Activated B cell treated with CpG ODN at 0.5 μM for 24 hours (primary cell): ENCODE measurements around the gene OR52W1. TPM values are rescaled to one million over a fixed set of nuclear protein-coding genes. Genes with fewer than 3 reads are reported as not detected.

Experiments used
- ATAC-seq: fragments of 200-7000 bp; cut with Tn5 transposase; one replicate; pipeline ENCODE4 v1.10.0; 2021; ENCODE audit warnings: low read depth, mild to moderate bottlenecking, moderate library complexity
- CTCF ChIA-PET: fragments of 350-600 bp; sonication (Branson Sonifier 250); formaldehyde crosslinking; loops from one replicate; lab custom pipeline; 2021; ENCODE audit warnings: antibody characterized with exemption; lab: Charles Lee
- POLR2A ChIA-PET: fragments of 350-600 bp; sonication (Branson Sonifier 250); formaldehyde crosslinking; loops from one replicate; lab custom pipeline; 2021; ENCODE audit warnings: antibody characterized with exemption; lab: Charles Lee
- DNase-seq: peaks from one replicate; pipeline ENCODE4 v3.0.0; 2022
- H3K27ac Mint-ChIP-seq: one replicate; pipeline ENCODE4 v1.8.0; 2020; ENCODE audit warnings: mixed read lengths
- H3K27me3 Mint-ChIP-seq: one replicate; pipeline ENCODE4 v1.8.0; 2021; ENCODE audit warnings: mixed read lengths
- H3K36me3 Mint-ChIP-seq: one replicate; pipeline ENCODE4 v1.8.0; 2021; ENCODE audit warnings: low read depth, mixed read lengths
- H3K4me1 Mint-ChIP-seq: one replicate; pipeline ENCODE4 v1.8.0; 2021; ENCODE audit warnings: mixed read lengths
- H3K4me3 Mint-ChIP-seq: one replicate; pipeline ENCODE4 v1.8.0; 2020; ENCODE audit warnings: mild to moderate bottlenecking, mixed read lengths
- H3K9me3 Mint-ChIP-seq: one replicate; pipeline ENCODE4 v1.8.0; 2020; ENCODE audit warnings: mixed read lengths
- intact Hi-C: fragments of 100-400 bp; cut with micrococcal nuclease; formaldehyde crosslinking; loops from one replicate; pipeline ENCODE4 v1.15.1; 2024
- total RNA-seq: library from RNA; stranded (reverse); gene quantifications from 2 replicates; pipeline ENCODE4 v1.2.3, GENCODE V29; 2022
- TF ChIP-seq, protein P1 (sequence below): fragments of 200-600 bp; IDR thresholded peaks from one replicate; pipeline ENCODE4 v1.8.0; 2022; ENCODE audit warnings: antibody characterized with exemption, mild to moderate bottlenecking

OR52W1 gene
- total RNA-seq, 1 donor from 2014 or later, result not detected

DNA sequence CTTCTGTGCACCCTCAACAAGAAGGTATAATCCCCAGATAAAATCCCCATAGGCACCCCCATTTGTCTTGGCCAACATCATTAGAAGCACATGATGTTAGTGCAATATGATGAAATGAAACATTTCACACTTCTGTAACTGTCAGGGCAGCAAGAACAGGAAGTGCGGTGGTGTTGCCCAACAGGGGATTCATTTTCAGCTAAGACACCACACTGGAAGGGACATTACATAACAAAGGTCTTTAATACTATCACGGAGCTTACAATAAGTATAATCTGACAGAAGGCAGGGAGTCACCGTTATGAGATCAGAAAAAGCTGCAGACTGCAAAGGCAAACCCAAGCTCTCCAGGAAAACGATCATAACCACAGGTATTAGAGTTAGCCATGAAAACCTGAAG lies 2.0 kb downstream of the OR52W1 start:
- H3K4me3 Mint-ChIP-seq, result no peak overlapping the region
- no peak overlapping the region for H3K27ac Mint-ChIP-seq
- no peak for ATAC-seq

DNA sequence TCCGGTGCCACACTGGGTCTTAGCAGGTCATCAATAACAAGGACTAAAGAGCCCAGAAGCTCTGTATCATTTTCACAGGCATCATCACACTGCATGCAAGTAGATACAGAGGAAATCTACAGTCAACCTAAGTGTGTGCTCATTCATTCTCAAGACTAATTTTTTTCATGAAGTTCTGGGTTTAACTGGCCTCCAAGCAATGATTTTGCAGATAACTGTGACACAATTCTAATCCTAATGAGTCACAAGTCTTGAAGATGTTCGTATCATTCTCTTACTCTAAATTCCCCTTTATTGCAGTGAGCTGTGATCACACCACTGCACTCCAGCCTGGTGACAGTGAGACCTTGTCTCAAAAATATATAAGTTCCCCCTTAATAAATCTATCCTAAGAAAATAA lies 2.5 kb downstream of the OR52W1 start:
- H3K9me3 Mint-ChIP-seq, result no peaks in the 10 kb centered on the region
- no peak for ATAC-seq
- intact Hi-C loops, result no loop called here
- H3K4me1 Mint-ChIP-seq, result peaks cover 11% of the 10 kb centered on the region
- H3K27ac Mint-ChIP-seq, result no peak overlapping the region
- ChIA-PET CTCF (no interaction called here), POLR2A (no interaction called here)
- DNase-seq, result no peak
- H3K27me3 Mint-ChIP-seq, result no peaks in the 10 kb centered on the region
- peaks cover 16% of the 10 kb centered on the region for H3K36me3 Mint-ChIP-seq
- no peak overlapping the region for H3K4me3 Mint-ChIP-seq
- TF ChIP-seq, protein P1, sequence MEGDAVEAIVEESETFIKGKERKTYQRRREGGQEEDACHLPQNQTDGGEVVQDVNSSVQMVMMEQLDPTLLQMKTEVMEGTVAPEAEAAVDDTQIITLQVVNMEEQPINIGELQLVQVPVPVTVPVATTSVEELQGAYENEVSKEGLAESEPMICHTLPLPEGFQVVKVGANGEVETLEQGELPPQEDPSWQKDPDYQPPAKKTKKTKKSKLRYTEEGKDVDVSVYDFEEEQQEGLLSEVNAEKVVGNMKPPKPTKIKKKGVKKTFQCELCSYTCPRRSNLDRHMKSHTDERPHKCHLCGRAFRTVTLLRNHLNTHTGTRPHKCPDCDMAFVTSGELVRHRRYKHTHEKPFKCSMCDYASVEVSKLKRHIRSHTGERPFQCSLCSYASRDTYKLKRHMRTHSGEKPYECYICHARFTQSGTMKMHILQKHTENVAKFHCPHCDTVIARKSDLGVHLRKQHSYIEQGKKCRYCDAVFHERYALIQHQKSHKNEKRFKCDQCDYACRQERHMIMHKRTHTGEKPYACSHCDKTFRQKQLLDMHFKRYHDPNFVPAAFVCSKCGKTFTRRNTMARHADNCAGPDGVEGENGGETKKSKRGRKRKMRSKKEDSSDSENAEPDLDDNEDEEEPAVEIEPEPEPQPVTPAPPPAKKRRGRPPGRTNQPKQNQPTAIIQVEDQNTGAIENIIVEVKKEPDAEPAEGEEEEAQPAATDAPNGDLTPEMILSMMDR, result no peak

More for the DNA sequence above, 2.0 kb downstream of the OR52W1 start:
- Mint-ChIP-seq H3K36me3 (peaks cover 11% of the 10 kb centered on the region), H3K9me3 (no peaks in the 10 kb centered on the region), H3K4me1 (peaks cover 11% of the 10 kb centered on the region), H3K27me3 (no peaks in the 10 kb centered on the region)
- POLR2A ChIA-PET, result no interaction called here
- no peak for DNase-seq
- TF ChIP-seq, protein P1, result no peak
- intact Hi-C loops, result no loop called here
- CTCF ChIA-PET, result no interaction called here

DNA sequence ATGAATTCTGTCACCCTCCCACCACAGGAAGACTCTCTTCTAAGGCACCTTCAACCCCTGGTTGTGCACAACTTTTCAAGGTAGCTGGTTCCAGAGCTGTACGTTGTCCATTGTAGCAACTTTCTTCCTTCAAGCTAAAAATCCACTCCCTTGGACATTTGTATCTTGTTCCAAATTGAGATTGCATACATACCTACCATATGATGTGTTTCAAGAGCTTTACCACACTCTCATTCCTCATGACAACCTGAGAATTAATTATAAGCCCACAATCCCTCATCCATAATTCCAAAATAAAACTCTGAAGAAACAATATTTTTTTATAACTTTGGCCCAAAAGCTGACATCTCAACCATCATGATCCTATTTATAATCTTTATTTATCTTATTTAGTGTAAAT lies 3.0 kb downstream of the OR52W1 start:
- CTCF ChIA-PET, result no interaction called here
- TF ChIP-seq, protein P1, result no peak
- no peaks in the 10 kb centered on the region for H3K9me3 Mint-ChIP-seq
- no peak overlapping the region for H3K27ac Mint-ChIP-seq
- intact Hi-C loops, result no loop called here
- no peak for DNase-seq
- no peak overlapping the region for H3K4me3 Mint-ChIP-seq
- POLR2A ChIA-PET, result no interaction called here
- H3K4me1 Mint-ChIP-seq, result peaks cover 11% of the 10 kb centered on the region
- H3K27me3 Mint-ChIP-seq, result no peaks in the 10 kb centered on the region
- no peak for ATAC-seq
- H3K36me3 Mint-ChIP-seq, result peaks cover 20% of the 10 kb centered on the region

DNA sequence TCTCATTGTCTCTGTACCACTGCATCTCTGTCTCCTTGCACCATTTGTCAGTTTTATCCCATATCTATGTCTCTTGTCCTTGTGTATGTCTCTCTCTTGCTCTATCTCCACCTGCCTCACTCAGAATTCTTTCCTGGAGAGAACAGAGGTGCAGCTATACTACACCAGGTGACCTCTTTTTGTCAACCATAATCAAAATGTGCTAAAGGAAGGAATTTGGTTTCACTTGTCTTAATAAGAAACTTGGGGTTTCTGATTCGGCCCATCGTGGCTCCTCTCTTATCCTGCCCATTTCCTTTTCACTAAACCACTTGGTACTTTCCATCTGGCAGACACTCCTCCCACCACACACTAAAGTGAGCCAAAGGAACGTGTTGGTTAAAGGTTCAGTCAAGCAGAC lies 4.3 kb downstream of the OR52W1 start:
- no peaks in the 10 kb centered on the region for H3K27me3 Mint-ChIP-seq
- POLR2A ChIA-PET, result no interaction called here
- H3K4me1 Mint-ChIP-seq, result peaks cover 11% of the 10 kb centered on the region
- H3K36me3 Mint-ChIP-seq, result peaks cover 31% of the 10 kb centered on the region
- intact Hi-C loops, result no loop called here
- CTCF ChIA-PET, result no interaction called here
- no peaks in the 10 kb centered on the region for H3K9me3 Mint-ChIP-seq
- H3K4me3 Mint-ChIP-seq, result no peak overlapping the region
- no peak for ATAC-seq
- TF ChIP-seq, protein P1, result no peak
- H3K27ac Mint-ChIP-seq, result no peak overlapping the region
- DNase-seq, result no peak

DNA sequence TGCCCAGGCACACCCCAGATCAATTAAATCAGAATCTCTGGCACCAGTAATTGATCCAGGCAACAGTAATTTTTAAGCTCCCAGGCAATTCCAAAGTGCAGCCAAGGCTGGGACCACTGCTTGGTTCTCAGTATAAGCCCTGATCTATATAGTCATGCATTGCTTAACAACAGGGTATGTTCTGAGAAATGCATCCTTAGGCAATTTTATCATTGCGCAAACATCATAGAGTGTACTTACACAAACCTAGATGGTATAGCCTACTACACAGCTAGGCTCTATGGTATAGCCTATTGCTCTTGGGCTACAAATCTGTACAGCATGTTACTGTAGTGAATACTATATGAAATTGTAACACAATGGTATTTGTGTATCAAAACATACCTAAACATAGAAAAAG lies 5.7 kb downstream of the OR52W1 start:
- intact Hi-C loops, result no loop called here
- no peak for ATAC-seq
- peaks cover 44% of the 10 kb centered on the region for H3K36me3 Mint-ChIP-seq
- ChIA-PET CTCF (no interaction called here), POLR2A (no interaction called here)
- H3K27ac Mint-ChIP-seq, result no peak overlapping the region
- H3K4me3 Mint-ChIP-seq, result no peak overlapping the region
- peaks cover 11% of the 10 kb centered on the region for H3K4me1 Mint-ChIP-seq
- no peaks in the 10 kb centered on the region for H3K9me3 Mint-ChIP-seq
- TF ChIP-seq, protein P1, result no peak
- no peak for DNase-seq
- no peaks in the 10 kb centered on the region for H3K27me3 Mint-ChIP-seq
